ENCODE data around the gene CMTM6.

GRCh38 chr3:32542807-32543206 is 40.2 kb upstream of the CMTM6 start:
- no peak for TF ChIP-seq SETDB1 (IDR thresholded peaks at IDR 0.05; ENCODE audit: insufficient read length, low read length)
- no peak for TF ChIP-seq ZNF341 (tag by site-specific recombination; IDR thresholded peaks at IDR 0.05; ENCODE audit: low read depth)
- no peak for TF ChIP-seq ZNF274 (IDR thresholded peaks at IDR 0.05; ENCODE audit: low read length)
- TF ChIP-seq ZNF274 (tag by site-specific recombination; IDR thresholded peaks at IDR 0.05; ENCODE audit: borderline replicate concordance) = no peak
- TF ChIP-seq CTCF (tag by site-specific recombination; IDR thresholded peaks at IDR 0.05) = no peak
- no peak for TF ChIP-seq ZNF350 (tag by site-specific recombination; IDR thresholded peaks at IDR 0.05)
- no peak for TF ChIP-seq ZBTB6 (tag by site-specific recombination; IDR thresholded peaks at IDR 0.05)
- no peak for TF ChIP-seq ZNF510 (tag by site-specific recombination; IDR thresholded peaks at IDR 0.05; ENCODE audit: insufficient replicate concordance)
- no peak for TF ChIP-seq ZNF146 (tag by site-specific recombination; IDR thresholded peaks at IDR 0.05)
- TF ChIP-seq ZNF302 (tag by site-specific recombination; IDR thresholded peaks at IDR 0.05; ENCODE audit: low read depth) = no peak
- TF ChIP-seq REST (tag by site-specific recombination; IDR thresholded peaks at IDR 0.05) = no peak
- no peak for TF ChIP-seq ZBTB10 (tag by site-specific recombination; IDR thresholded peaks at IDR 0.05)
- TF ChIP-seq ZNF629 (tag by site-specific recombination; IDR thresholded peaks at IDR 0.05) = no peak

All from HEK293 (cell line).